ENCODE results near the gene SPRED2.

SPRED2 gene, protein sequence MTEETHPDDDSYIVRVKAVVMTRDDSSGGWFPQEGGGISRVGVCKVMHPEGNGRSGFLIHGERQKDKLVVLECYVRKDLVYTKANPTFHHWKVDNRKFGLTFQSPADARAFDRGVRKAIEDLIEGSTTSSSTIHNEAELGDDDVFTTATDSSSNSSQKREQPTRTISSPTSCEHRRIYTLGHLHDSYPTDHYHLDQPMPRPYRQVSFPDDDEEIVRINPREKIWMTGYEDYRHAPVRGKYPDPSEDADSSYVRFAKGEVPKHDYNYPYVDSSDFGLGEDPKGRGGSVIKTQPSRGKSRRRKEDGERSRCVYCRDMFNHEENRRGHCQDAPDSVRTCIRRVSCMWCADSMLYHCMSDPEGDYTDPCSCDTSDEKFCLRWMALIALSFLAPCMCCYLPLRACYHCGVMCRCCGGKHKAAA

DNA sequence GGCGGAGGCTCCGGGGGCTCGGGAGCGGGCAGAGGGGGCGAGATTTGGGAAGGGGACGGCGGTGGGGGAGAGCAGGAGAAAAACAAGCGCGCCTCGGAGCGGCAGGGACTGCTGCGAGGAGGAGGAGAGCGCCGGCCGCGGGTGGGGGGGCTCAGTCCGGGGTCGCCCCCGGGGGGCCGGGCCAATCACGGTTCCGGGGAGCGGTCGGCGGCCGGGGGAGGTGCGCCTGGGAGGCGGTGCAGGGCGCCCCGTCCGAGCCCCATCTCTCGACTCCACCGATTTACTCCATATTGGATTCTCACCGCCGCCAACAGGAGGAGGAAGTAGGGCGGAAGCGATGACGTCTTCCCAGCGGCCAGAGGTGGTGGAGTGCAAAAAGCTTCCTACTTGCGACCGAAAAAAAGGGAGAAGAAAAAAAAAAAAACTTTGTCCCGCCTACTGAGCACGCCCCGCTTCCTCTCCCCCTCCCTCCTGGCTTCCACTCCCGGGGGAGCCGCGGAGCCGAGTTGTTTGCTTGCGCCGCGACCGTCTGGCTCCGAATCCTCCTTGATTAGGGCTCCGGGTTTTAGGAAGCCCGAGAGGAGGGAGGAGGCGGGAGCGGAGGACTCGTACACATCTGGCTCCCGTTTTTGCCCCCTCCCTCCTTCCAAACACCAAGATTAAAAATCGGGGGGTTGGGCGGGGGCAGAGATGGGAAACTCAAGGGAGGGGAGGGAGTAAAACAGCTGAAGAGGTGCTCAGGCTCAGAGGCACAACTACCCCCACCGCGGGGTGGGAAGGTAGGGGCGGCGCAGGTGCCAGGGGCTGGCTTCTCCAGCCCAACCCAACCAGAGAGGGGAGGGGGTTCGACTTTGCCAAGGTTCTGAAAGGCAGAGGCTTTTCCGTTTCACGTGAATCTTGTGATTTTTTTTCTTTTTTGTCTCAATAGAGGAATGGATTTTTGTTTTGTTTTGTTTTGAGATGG, at the start of gene SPRED2:
SPRED2 (minus strand) TSS at position 373 of the 964 bp plus-strand sequence. CDS start 612 bp downstream, outside the sequence.
- Histone ChIP-seq H3K27me3 (replicated peaks; ENCODE audit: control insufficient read depth, insufficient read depth, low read length) (no peaks in the 10 kb centered on the region; the same call in none of the 2 replicates), H3K4me3 (replicated peaks; ENCODE audit: low read depth, low read length) (peak within 1 kb of the TSS; percentile 73), H3K36me3 (ENCODE audit: control insufficient read depth, insufficient read depth, low read length) (no peaks in the 10 kb centered on the region)
- DNase-seq (ENCODE audit: extremely low read depth, insufficient read length) = peak; percentile 89
- TF ChIP-seq, protein P1, sequence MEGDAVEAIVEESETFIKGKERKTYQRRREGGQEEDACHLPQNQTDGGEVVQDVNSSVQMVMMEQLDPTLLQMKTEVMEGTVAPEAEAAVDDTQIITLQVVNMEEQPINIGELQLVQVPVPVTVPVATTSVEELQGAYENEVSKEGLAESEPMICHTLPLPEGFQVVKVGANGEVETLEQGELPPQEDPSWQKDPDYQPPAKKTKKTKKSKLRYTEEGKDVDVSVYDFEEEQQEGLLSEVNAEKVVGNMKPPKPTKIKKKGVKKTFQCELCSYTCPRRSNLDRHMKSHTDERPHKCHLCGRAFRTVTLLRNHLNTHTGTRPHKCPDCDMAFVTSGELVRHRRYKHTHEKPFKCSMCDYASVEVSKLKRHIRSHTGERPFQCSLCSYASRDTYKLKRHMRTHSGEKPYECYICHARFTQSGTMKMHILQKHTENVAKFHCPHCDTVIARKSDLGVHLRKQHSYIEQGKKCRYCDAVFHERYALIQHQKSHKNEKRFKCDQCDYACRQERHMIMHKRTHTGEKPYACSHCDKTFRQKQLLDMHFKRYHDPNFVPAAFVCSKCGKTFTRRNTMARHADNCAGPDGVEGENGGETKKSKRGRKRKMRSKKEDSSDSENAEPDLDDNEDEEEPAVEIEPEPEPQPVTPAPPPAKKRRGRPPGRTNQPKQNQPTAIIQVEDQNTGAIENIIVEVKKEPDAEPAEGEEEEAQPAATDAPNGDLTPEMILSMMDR (IDR thresholded peaks at IDR 0.05; ENCODE audit: insufficient read depth, low read length, poor library complexity, severe bottlenecking) = no peak

DNA sequence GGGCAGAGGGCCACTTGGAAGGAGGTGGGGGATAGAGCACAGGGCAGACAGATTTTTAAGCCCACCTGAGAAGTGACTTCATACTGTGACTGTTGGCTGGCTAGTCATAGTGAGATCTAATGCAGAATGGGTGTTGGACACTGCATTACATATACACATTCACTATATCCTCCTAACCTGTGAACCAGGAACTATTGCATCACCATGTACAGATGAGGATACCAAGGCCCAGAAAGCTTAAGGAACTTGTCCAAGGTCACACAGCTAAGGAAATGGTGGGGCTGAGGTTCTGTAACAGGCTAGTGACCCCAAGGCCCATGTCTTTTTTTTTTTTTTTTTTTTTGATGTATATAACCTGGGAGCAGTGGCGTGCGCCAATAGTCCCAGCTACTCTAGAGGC, 49.6 kb upstream of the SPRED2 start:
- Histone ChIP-seq H3K4me3 (replicated peaks; ENCODE audit: low read depth, low read length) (no peak overlapping the region), H3K36me3 (ENCODE audit: control insufficient read depth, insufficient read depth, low read length) (no peaks in the 10 kb centered on the region), H3K27me3 (replicated peaks; ENCODE audit: control insufficient read depth, insufficient read depth, low read length) (no peaks in the 10 kb centered on the region; the same call in 1 of the 2 replicates)
- TF ChIP-seq, protein P1 (IDR thresholded peaks at IDR 0.05; ENCODE audit: insufficient read depth, low read length, poor library complexity, severe bottlenecking) = no peak
- no peak for DNase-seq (ENCODE audit: extremely low read depth, insufficient read length)

DNA sequence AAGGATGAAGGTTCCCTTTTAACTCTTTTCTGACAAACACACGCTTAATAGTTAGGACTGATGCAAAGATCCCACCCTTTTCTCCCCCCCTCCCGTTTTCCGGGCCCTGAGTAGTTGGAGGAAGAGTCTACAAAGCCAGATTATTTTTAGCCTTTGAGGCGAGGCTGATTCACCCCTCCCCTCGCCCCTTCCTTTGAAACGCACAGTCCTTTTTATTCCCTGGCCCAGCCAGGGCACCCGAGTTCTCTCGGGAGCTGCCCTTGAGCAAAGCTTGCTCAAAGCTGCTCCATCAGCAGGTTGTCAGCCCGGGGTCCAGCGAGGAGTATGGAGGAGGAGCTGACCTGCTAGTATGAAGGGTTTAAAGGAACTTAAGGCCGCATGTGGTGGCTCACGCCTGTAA, 47.1 kb upstream of the SPRED2 start:
- Histone ChIP-seq H3K36me3 (ENCODE audit: control insufficient read depth, insufficient read depth, low read length) (no peaks in the 10 kb centered on the region), H3K27me3 (replicated peaks; ENCODE audit: control insufficient read depth, insufficient read depth, low read length) (no peaks in the 10 kb centered on the region; the same call in 1 of the 2 replicates), H3K4me3 (replicated peaks; ENCODE audit: low read depth, low read length) (no peak overlapping the region)
- DNase-seq (ENCODE audit: extremely low read depth, insufficient read length) = no peak
- TF ChIP-seq, protein P1 (IDR thresholded peaks at IDR 0.05; ENCODE audit: insufficient read depth, low read length, poor library complexity, severe bottlenecking) = no peak

DNA sequence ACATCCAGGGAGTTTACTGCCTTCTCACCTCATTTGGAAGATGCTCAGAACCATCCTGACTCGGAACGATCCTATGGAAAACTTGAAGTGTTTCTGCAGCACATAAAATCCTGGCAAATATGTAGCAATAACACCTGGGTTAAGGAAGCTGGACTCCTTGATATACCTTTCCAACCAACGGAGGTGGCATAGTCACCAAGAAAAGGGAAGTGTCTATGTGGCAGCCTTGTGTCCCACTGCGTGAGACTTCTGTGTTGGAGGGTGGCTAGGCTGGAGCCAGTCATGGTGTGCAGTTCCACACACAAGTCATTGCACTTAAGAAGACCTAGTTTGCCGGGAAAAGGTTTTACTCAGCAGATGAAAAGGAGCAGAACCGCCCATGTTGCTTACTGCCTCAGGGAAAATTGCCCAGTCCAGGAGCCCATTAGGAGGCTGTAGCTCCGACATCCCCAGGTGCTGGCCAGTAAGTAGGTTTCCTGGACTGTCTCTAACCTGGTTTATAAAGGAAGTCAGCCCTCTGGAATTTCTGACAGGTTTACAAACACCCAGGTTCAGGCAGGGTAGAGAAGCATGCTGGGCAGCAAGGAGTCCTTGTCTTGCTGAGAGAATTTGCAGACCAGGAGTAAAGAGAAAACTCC, 46.2 kb upstream of the SPRED2 start:
- no peaks in the 10 kb centered on the region for H3K36me3 ChIP-seq (ENCODE audit: control insufficient read depth, insufficient read depth, low read length)
- DNase-seq (ENCODE audit: extremely low read depth, insufficient read length) = no peak
- TF ChIP-seq, protein P1 (IDR thresholded peaks at IDR 0.05; ENCODE audit: insufficient read depth, low read length, poor library complexity, severe bottlenecking) = no peak
- no peaks in the 10 kb centered on the region; the same call in 1 of the 2 replicates for H3K27me3 ChIP-seq (replicated peaks; ENCODE audit: control insufficient read depth, insufficient read depth, low read length)
- no peak overlapping the region for H3K4me3 ChIP-seq (replicated peaks; ENCODE audit: low read depth, low read length)

DNA sequence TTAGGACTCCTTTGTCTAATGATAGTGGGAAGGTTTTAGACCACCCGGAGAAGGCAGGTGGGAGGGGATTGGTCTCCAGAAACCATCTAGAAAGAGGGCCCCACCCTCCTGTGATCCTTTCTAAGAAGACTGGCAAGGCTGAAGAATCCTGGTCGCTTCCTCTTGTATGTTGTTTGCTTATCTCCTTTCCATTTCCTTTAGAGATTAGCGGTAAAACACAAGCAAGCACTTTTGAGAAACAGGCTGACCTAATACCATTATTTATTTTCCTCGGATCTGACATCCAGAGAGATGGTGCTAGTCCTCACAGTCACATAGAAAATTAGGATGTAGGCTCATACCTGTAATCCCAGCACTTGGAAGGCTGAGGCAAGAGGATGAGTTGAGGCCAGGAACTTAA, 45.2 kb upstream of the SPRED2 start:
- Histone ChIP-seq H3K27me3 (replicated peaks; ENCODE audit: control insufficient read depth, insufficient read depth, low read length) (no peaks in the 10 kb centered on the region; the same call in none of the 2 replicates), H3K4me3 (replicated peaks; ENCODE audit: low read depth, low read length) (no peak overlapping the region), H3K36me3 (ENCODE audit: control insufficient read depth, insufficient read depth, low read length) (no peaks in the 10 kb centered on the region)
- DNase-seq (ENCODE audit: extremely low read depth, insufficient read length) = no peak
- TF ChIP-seq, protein P1 (IDR thresholded peaks at IDR 0.05; ENCODE audit: insufficient read depth, low read length, poor library complexity, severe bottlenecking) = no peak
